Ovary (tissue), 3 donors: ENCODE results near the gene UBAC1.

Source experiments
- EP300 ChIP-seq: sonication (generic); formaldehyde crosslinking; IDR thresholded peaks from one replicate; pipeline ENCODE4 v1.6.1; 2017; ENCODE audit warnings: antibody characterized with exemption
- POLR2A ChIP-seq: fragments of 450-650 bp; IDR thresholded peaks from one replicate; pipeline ENCODE4 v1.6.1; 2017; ENCODE audit warnings: antibody characterized with exemption, mild to moderate bottlenecking, moderate library complexity
- TF ChIP-seq, protein P1 (sequence below), 3 donors: fragments of 450-650 bp in 2 of 3; fragments of 200-600 bp in 1 of 3; IDR thresholded peaks; one replicate each; pipeline versions ENCODE4 v1.5.1 to v1.8.0; 2016 to 2022; ENCODE audit warnings: antibody characterized with exemption in 3 of 3, mild to moderate bottlenecking in 1 of 3
- donor health status: DM: no; HTN: no; CAD: no.

DNA sequence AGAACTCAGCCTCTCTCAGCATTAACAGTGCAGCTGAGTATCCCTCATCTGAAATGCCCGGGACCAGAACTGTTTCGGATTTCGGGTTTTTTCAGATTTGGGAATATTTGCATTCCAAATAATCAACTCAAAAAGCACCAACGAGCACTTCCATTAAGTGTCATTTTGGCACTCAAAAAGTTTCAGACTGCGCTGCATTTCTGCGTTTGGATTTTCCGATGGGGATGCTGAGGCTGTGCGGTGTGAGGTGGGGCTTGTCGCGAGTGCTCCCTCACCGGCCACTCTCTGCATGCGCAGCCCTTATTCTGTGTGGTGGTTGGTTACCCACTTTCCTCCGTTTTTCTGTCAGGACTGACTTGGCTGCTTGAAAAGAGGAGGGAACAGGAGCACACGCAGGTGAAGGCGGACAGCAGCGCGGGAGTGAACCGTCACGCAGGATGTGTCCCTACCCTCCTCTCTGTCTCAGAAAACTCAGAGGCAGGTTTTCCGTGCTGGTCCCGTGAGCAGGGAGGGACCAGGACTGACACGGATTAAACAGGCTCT lies 8.4 kb downstream of the UBAC1 start:
- TF ChIP-seq, protein P1, sequence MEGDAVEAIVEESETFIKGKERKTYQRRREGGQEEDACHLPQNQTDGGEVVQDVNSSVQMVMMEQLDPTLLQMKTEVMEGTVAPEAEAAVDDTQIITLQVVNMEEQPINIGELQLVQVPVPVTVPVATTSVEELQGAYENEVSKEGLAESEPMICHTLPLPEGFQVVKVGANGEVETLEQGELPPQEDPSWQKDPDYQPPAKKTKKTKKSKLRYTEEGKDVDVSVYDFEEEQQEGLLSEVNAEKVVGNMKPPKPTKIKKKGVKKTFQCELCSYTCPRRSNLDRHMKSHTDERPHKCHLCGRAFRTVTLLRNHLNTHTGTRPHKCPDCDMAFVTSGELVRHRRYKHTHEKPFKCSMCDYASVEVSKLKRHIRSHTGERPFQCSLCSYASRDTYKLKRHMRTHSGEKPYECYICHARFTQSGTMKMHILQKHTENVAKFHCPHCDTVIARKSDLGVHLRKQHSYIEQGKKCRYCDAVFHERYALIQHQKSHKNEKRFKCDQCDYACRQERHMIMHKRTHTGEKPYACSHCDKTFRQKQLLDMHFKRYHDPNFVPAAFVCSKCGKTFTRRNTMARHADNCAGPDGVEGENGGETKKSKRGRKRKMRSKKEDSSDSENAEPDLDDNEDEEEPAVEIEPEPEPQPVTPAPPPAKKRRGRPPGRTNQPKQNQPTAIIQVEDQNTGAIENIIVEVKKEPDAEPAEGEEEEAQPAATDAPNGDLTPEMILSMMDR (IDR thresholded peaks at IDR 0.05): no peak
- TF ChIP-seq POLR2A (no peak), EP300 (no peak)
